GM23248 (cell line): ENCODE measurements around the gene RPS8. TPM values are rescaled to one million over a fixed set of nuclear protein-coding genes. Genes with fewer than 3 reads are reported as not detected.

Experiments
- DNase-seq: peaks from one replicate; pipeline ENCODE4 v3.0.0-alpha.2; 2015
- H2AFZ ChIP-seq: fragments of 200-600 bp; sonication (generic); 2 replicates; pipeline ENCODE4 v1.6.1; 2016; ENCODE audit warnings: antibody characterized with exemption
- H3F3A ChIP-seq: fragments of 200-600 bp; sonication (generic); 2 replicates; pipeline ENCODE4 v1.6.1; 2016; ENCODE audit warnings: mild to moderate bottlenecking, antibody characterized with exemption, mixed run types; ENCODE audit not compliant: insufficient read depth
- H3K27ac ChIP-seq: fragments of 200-600 bp; sonication (generic); 2 replicates; pipeline ENCODE4 v1.5.1; 2016; ENCODE audit warnings: mild to moderate bottlenecking
- H3K27me3 ChIP-seq: fragments of 200-600 bp; sonication (generic); replicated peaks from 2 replicates; pipeline ENCODE4 v1.6.1; 2016; ENCODE audit warnings: mild to moderate bottlenecking; ENCODE audit not compliant: insufficient read depth
- H3K36me3 ChIP-seq: fragments of 200-600 bp; sonication (generic); 2 replicates; pipeline ENCODE4 v1.6.1; 2016; ENCODE audit warnings: low read depth, mild to moderate bottlenecking
- H3K4me1 ChIP-seq: fragments of 200-600 bp; sonication (generic); 2 replicates; pipeline ENCODE4 v1.6.1; 2016; ENCODE audit warnings: mild to moderate bottlenecking; ENCODE audit not compliant: insufficient read depth
- H3K4me2 ChIP-seq: fragments of 200-600 bp; sonication (generic); one replicate; pipeline ENCODE4 v1.6.1; 2016; ENCODE audit warnings: mild to moderate bottlenecking; ENCODE audit not compliant: unreplicated experiment
- H3K4me3 ChIP-seq: fragments of 200-600 bp; sonication (generic); 2 replicates; pipeline ENCODE4 v1.5.1; 2016; ENCODE audit warnings: mild to moderate bottlenecking
- H3K79me2 ChIP-seq: fragments of 200-600 bp; sonication (generic); 2 replicates; pipeline ENCODE4 v1.6.1; 2016; ENCODE audit warnings: mild to moderate bottlenecking; ENCODE audit not compliant: insufficient read depth
- H3K9ac ChIP-seq: fragments of 200-600 bp; sonication (generic); 2 replicates; pipeline ENCODE4 v1.6.1; 2016; ENCODE audit warnings: mild to moderate bottlenecking
- H3K9me2 ChIP-seq: fragments of 200-600 bp; sonication (generic); 2 replicates; pipeline ENCODE4 v1.6.1; 2016; ENCODE audit warnings: mixed run types, mild to moderate bottlenecking, moderate library complexity; ENCODE audit not compliant: insufficient read depth
- H3K9me3 ChIP-seq: fragments of 200-600 bp; sonication (generic); one replicate; pipeline ENCODE4 v1.6.1; 2017; ENCODE audit warnings: low read depth
- H4K20me1 ChIP-seq: fragments of 200-600 bp; sonication (generic); 2 replicates; pipeline ENCODE4 v1.6.0; 2016; ENCODE audit not compliant: insufficient read depth
- EZH2 ChIP-seq: fragments of 200-600 bp; sonication (generic); IDR thresholded peaks from 2 replicates; pipeline ENCODE4 v1.6.1; 2018; ENCODE audit warnings: antibody characterized with exemption, mild to moderate bottlenecking; ENCODE audit not compliant: insufficient read depth, poor library complexity, severe bottlenecking
- EZH2phosphoT487 ChIP-seq: fragments of 200-600 bp; sonication (generic); IDR thresholded peaks from 2 replicates; pipeline ENCODE4 v1.6.1; 2018; ENCODE audit warnings: antibody characterized with exemption, moderate library complexity, mild to moderate bottlenecking, low read depth; ENCODE audit not compliant: insufficient read depth
- WGBS, 2 experiments: methylation state at CpG; one replicate each; pipeline ENCODE4 v1.1.6; 2015 to 2017; ENCODE audit warnings: low lambda C conversion rate in 2 of 2, low coverage in 1 of 2; ENCODE audit errors: missing lambda C conversion rate in 2 of 2; 5-methylcytosine and 5-hydroxymethylcytosine counted together
- in situ Hi-C: fragments of 300-500 bp; cut with MboI; formaldehyde crosslinking; loops from 2 replicates; pipeline ENCODE4 v1.15.0; 2020
- polyA plus RNA-seq: library from polyadenylated mRNA; unstranded; fragments of >200 nt; fragmentation: Nextera tagmentation; extraction: Ambion mirVana; gene quantifications from 2 replicates; pipeline ENCODE4 v1.2.1, GENCODE V29; 2016
- total RNA-seq: library from RNA; depleted of rRNA; stranded (reverse); fragments of >200 nt; shearing (Covaris generic); gene quantifications from 2 replicates; pipeline ENCODE4 v1.2.3, GENCODE V29; 2014

Gene RPS8
- total and polyA plus RNA-seq, 2 experiments from 2014 or later: 596 to 1,375 TPM

- in situ Hi-C loops: no loop called here
- peaks cover 22% of the 10 kb centered on the region; the same call in 1 of the 2 replicates for H3K4me1 ChIP-seq
- no peak overlapping the region for H3K4me3 ChIP-seq
- TF ChIP-seq EZH2 (no peak), EZH2phosphoT487 (no peak)
- 86 to 87% methylated on average over 10 of the region's 10 CpGs for WGBS, 2 experiments
- H3K27ac ChIP-seq: peak overlapping the region; percentile 100; the same call in 1 of the 2 replicates
- peak overlapping the region; percentile 98 for H3K9ac ChIP-seq
- no peak for DNase-seq
- H3K36me3 ChIP-seq: peaks cover 7% of the 10 kb centered on the region; the same call in 1 of the 2 replicates
- H3K9me2 ChIP-seq: no peaks in the 10 kb centered on the region
- no peak overlapping the region for H3K4me2 ChIP-seq
- no peaks in the 10 kb centered on the region for H3K9me3 ChIP-seq
- H2AFZ ChIP-seq: peak overlapping the region; percentile 85
- H3K79me2 ChIP-seq: peaks cover 35% of the 10 kb centered on the region
- H4K20me1 ChIP-seq: no peaks in the 10 kb centered on the region
- H3F3A ChIP-seq: peaks cover 18% of the 10 kb centered on the region
- H3K27me3 ChIP-seq: no peaks in the 10 kb centered on the region
These were observed 23.4 kb downstream of the RPS8 start for GRCh38 chr1:44798481-44799365.

DNA sequence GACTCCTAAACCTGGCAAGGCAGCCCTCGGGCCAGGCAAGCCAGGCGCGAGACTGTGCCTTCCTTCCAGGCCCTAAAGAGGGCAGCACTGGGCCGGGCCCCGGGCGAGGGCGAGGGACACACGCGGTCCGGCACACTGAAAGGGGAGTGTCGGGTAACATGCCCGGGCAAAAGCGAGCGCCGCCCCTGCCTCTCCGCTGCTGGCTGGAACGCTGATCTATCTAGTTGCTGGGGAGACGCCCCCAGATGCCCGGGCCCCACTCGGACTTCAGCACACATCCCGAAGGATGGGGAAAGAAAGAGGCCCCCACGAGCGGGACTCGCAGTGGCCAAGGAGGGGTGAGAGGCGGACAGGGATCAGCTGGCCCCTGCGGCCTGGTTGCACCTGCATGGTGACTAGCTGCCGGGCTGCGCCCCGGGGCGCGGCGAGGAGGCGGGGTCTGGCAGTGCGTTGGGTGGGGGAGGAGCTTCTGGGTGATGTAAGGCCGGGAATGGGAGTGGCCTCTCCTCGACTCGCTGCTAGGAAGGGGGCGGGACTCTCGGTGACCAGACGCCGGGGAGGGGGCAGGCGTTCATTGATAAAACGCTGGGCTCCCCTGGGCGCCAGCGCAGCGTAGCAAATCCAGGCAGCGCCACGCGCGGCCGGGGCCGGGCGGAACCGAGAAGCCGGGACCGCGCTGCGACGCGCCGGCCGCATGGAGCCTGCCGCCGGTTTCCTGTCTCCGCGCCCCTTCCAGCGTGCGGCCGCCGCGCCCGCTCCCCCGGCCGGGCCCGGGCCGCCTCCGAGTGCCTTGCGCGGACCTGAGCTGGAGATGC lies 24.6 kb downstream of the RPS8 start, which contains the start of gene PLK3:
Gene PLK3 (plus strand): TSS at position 608 of the 815 bp plus-strand sequence. CDS start 87 bp downstream, at position 695.
- Histone ChIP-seq H3K27me3 (no peaks in the 10 kb centered on the region), H3K4me2 (peak within 1 kb of the TSS; percentile 84), H3K4me1 (peaks cover 25% of the 10 kb centered on the region; the same call in 1 of the 2 replicates), H2AFZ (peak within 1 kb of the TSS; percentile 85), H4K20me1 (no peaks in the 10 kb centered on the region), H3K79me2 (peaks cover 46% of the 10 kb centered on the region), H3F3A (peaks cover 29% of the 10 kb centered on the region), H3K9me3 (no peaks in the 10 kb centered on the region), H3K4me3 (peak within 1 kb of the TSS; percentile 99), H3K9me2 (no peaks in the 10 kb centered on the region), H3K27ac (peak within 1 kb of the TSS; percentile 100), H3K9ac (peak within 1 kb of the TSS; percentile 98), H3K36me3 (peaks cover 16% of the 10 kb centered on the region; the same call in 1 of the 2 replicates)
- 0% methylated on average over 41 to 45 of the region's 79 CpGs for WGBS, 2 experiments
- DNase-seq: peak; percentile 99
- TF ChIP-seq EZH2 (no peak), EZH2phosphoT487 (no peak)
- in situ Hi-C loops: no loop called here

- Histone ChIP-seq H3K4me3 (peak overlapping the region; percentile 99), H3K27ac (peak overlapping the region; percentile 100), H3K4me2 (peak overlapping the region; percentile 84), H3K36me3 (peaks cover 16% of the 10 kb centered on the region; the same call in 1 of the 2 replicates), H3K9me3 (no peaks in the 10 kb centered on the region), H3K9me2 (no peaks in the 10 kb centered on the region), H2AFZ (no peak overlapping the region), H3F3A (peaks cover 43% of the 10 kb centered on the region), H4K20me1 (no peaks in the 10 kb centered on the region), H3K4me1 (peaks cover 31% of the 10 kb centered on the region), H3K9ac (peak overlapping the region; percentile 98), H3K79me2 (peaks cover 55% of the 10 kb centered on the region), H3K27me3 (no peaks in the 10 kb centered on the region)
- DNase-seq: peak; percentile 59
- in situ Hi-C loops: no loop called here
- 55 to 64% methylated on average over 11 to 13 of the region's 13 CpGs for WGBS, 2 experiments
- TF ChIP-seq EZH2 (no peak), EZH2phosphoT487 (no peak)
These were observed 26.4 kb downstream of the RPS8 start for GRCh38 chr1:44801491-44802305.
